ENCODE data around the gene PSMG3.

The PSMG3 gene

DNA sequence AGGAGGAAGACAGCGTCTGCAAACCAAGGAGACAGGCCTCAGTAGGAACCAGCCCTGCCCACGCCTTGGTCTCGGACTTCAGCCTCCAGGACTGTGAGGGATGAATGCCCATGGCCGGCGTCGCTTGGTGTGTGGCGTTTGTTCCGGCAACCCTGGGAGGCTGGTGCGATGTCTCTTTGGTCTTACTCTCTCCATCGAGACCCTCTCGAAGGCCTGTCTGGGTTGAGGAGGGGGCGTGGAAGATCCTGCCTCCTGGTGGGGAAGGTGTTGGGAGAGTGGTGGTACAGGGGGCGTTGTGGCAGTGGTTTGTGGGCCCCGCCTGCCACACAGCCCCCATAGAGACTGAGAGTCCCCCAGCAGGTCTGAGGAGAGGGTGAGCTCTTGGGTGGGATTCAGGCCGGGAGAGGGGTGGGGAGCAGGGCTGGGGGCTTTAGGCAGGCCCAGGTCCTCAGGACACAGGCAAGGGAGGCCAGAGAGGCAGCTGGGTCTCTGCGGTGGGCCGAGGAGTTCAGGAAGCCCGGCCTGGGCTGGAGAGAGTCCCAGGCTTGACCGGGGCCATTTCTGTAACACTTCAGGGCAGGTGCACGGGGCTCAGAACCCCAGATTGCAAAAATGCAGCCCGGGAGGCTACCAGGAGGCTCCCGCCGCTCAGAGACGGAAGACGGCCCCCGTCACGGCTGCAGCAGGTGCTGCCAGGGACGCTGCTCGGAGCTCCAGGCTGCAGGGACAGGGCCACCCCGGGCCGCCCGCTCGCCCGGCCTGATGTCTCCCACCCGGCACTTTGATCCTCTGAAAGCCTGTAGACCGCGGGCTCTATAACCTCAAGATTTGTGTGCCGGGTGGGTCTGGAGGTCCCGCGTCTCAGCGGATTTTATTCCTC, 33.8 kb upstream of the PSMG3 start:
- no peak for DNase-seq (ENCODE audit: low read depth)
- no peak for TF ChIP-seq CTCF (conservative IDR thresholded peaks at IDR 0.05; ENCODE audit: low read depth, low read length)
- no peak overlapping the region for H3K4me3 ChIP-seq (ENCODE audit: low read length)

DNA sequence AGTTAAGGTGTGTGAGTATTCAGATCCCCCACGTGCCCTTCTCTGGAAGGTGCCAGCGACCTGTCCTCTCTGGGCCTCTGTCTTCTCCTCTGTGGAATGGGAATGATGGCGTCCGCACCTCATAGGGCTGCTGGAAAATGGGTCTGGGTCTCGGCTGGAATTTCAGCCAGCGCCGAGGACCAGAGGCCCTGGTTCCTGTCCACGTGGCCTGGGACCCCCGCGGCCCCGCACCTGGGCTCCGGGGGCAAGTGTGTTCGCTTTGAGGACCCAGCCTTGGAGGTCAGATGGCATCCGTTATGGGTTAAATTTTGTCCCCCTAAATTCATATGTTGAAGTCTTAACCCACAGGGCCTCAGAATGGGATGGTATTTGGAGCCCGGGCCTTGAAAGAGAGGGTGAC, 32.6 kb upstream of the PSMG3 start:
- DNase-seq (ENCODE audit: low read depth): no peak
- TF ChIP-seq CTCF (conservative IDR thresholded peaks at IDR 0.05; ENCODE audit: low read depth, low read length): no peak
- no peak overlapping the region for H3K4me3 ChIP-seq (ENCODE audit: low read length)

DNA sequence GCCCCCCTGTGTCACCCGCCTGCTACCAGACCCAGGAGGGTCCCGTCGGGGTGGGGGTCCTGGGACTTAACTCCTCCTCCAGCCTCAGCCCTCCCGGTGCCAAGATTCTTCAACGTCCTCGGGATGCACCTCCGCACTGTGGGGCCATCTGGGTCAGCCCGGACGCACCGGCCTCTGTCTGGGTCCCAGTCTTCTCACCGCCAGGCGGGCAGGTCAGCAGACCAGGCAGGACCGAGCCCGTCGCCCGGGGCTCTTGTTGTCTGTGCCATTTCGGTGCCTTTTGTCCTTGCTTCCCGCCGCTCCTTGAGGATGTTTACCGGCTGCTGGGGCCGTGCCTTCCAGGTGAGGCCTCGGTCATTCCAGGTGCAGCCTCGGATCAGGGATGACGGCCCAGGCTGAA, 32.1 kb upstream of the PSMG3 start:
- TF ChIP-seq CTCF (conservative IDR thresholded peaks at IDR 0.05; ENCODE audit: low read depth, low read length): no peak
- H3K4me3 ChIP-seq (ENCODE audit: low read length): no peak overlapping the region
- DNase-seq (ENCODE audit: low read depth): no peak

GRCh38 chr7:1599640-1600395, 30.0 kb upstream of the PSMG3 start:
- DNase-seq (ENCODE audit: low read depth): no peak
- no peak for TF ChIP-seq CTCF (conservative IDR thresholded peaks at IDR 0.05; ENCODE audit: low read depth, low read length)
- H3K4me3 ChIP-seq (ENCODE audit: low read length): no peak overlapping the region

DNA sequence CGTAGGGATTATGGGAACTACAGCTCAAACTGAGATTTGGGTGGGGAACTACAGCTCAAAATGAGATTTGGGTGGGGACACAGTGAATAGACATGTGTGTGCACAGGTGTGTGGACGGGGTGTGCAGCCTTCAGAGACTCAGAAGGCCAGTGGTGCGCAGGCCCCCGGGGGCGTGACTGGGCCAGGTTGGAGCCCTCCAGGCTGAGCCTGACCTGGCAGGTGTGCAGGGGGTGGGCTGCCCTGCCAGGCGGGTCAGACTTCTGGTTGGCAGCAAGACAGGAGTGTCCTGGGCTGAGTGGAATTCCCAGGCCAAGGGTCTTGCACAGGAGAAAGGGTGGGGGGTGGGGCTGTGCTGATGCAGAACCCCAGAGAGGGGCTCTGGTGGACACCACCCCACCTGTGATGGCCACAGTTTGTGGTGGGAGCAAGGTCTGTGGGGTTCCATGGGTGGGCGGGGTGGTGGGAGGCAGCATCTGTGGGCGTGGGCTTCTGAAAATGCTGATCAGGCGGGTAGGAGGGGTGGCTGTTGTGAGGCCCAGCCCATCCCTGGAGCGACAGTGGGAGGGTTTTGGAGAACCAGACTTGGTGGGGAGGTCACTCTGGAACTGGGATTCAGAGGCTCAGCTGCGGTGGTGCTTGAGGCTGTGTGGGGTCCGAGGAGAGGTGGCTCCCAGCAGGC, 29.3 kb upstream of the PSMG3 start:
- DNase-seq (ENCODE audit: low read depth): no peak
- no peak overlapping the region for H3K4me3 ChIP-seq (ENCODE audit: low read length)
- TF ChIP-seq CTCF (conservative IDR thresholded peaks at IDR 0.05; ENCODE audit: low read depth, low read length): no peak

DNA sequence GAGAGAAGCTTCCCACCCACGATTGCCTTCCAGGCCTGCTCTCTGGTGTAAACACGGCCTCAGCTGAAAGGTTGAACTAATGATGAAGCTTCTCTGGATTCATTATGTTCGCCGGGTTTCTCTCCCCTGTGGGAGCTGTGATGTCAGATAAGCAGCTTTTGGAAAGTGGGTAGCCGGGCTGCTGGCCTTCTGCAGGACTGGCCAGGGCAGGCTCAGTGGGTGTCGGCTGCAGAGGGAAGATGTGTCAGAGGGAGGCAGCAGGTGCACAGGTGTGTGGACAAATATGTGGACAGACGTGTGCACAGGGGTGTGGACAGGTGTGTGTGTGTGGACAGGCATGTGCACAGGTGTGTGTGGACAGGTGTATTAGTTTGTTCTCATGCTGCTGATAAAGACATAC, 28.5 kb upstream of the PSMG3 start:
- no peak for TF ChIP-seq CTCF (conservative IDR thresholded peaks at IDR 0.05; ENCODE audit: low read depth, low read length)
- no peak overlapping the region for H3K4me3 ChIP-seq (ENCODE audit: low read length)
- no peak for DNase-seq (ENCODE audit: low read depth)

Measured in retinal pigment epithelial cell (primary cell).